PC-9 (cell line): ENCODE data around the gene MYCN. TPM values are rescaled to one million over a fixed set of nuclear protein-coding genes. Genes with fewer than 3 reads are reported as not detected.

Experiments
- BruUV-seq: library from RNA; stranded (reverse); fragments of 400-500 nt; replicated peaks from 2 replicates; lab custom pipeline; 2021; lab: Mats Ljungman, UMichigan
- CTCF ChIA-PET: fragments of 300-600 bp; sonication (Branson Sonifier 250); formaldehyde crosslinking; loops from one replicate; lab custom pipeline; 2022; ENCODE audit warnings: antibody characterized with exemption; lab: Charles Lee
- POLR2A ChIA-PET: fragments of 300-600 bp; sonication (Branson Sonifier 250); formaldehyde crosslinking; loops from one replicate; lab custom pipeline; 2022; ENCODE audit warnings: antibody characterized with exemption; ENCODE audit not compliant: unreplicated experiment; lab: Charles Lee
- DNase-seq, 2 experiments: peaks; one replicate each; pipeline versions ENCODE4 v3.0.0 to v3.0.0-alpha.2; 2015 to 2022; ENCODE audit warnings: mixed read lengths in 1 of 2
- H2AFZ ChIP-seq: fragments of 200-600 bp; sonication (generic); 2 replicates; pipeline ENCODE4 v1.8.1; 2017; ENCODE audit warnings: antibody characterized with exemption
- H3F3A ChIP-seq: fragments of 200-600 bp; sonication (generic); 2 replicates; pipeline ENCODE4 v1.8.1; 2017; ENCODE audit warnings: antibody characterized with exemption, mild to moderate bottlenecking, low read depth; ENCODE audit not compliant: insufficient read depth
- H3K27ac ChIP-seq: fragments of 200-600 bp; sonication (generic); 2 replicates; pipeline ENCODE4 v1.6.1; 2016; ENCODE audit warnings: mixed run types
- H3K27me3 ChIP-seq: fragments of 200-600 bp; sonication (generic); 2 replicates; pipeline ENCODE4 v1.6.1; 2016; ENCODE audit warnings: low read depth, mixed run types; ENCODE audit not compliant: insufficient read depth
- H3K36me3 ChIP-seq: fragments of 200-600 bp; sonication (generic); 2 replicates; pipeline ENCODE4 v1.6.1; 2016; ENCODE audit warnings: low read depth, mixed run types
- H3K4me1 ChIP-seq: fragments of 200-600 bp; sonication (generic); replicated peaks from 2 replicates; pipeline ENCODE4 v1.6.1; 2016; ENCODE audit warnings: mixed run types; ENCODE audit not compliant: insufficient read depth
- H3K4me2 ChIP-seq: fragments of 200-600 bp; sonication (generic); 2 replicates; pipeline ENCODE4 v1.6.1; 2017; ENCODE audit warnings: mixed run types
- H3K4me3 ChIP-seq: fragments of 200-600 bp; sonication (generic); 2 replicates; pipeline ENCODE4 v1.6.1; 2016; ENCODE audit warnings: mixed run types
- H3K79me2 ChIP-seq: fragments of 200-600 bp; sonication (generic); 2 replicates; pipeline ENCODE4 v1.6.1; 2017; ENCODE audit warnings: low read depth, mixed run types
- H3K9me2 ChIP-seq: fragments of 200-600 bp; sonication (generic); 2 replicates; pipeline ENCODE4 v1.8.1; 2017; ENCODE audit warnings: mild to moderate bottlenecking; ENCODE audit not compliant: insufficient read depth
- H3K9me3 ChIP-seq: fragments of 200-600 bp; sonication (generic); 2 replicates; pipeline ENCODE4 v1.8.1; 2016; ENCODE audit warnings: low read depth; ENCODE audit not compliant: insufficient read depth
- H4K20me1 ChIP-seq: fragments of 200-600 bp; sonication (generic); 2 replicates; pipeline ENCODE4 v1.8.1; 2017; ENCODE audit not compliant: insufficient read depth
- EZH2 ChIP-seq: fragments of 200-600 bp; sonication (generic); IDR thresholded peaks from 2 replicates; pipeline ENCODE4 v1.8.0; 2017; ENCODE audit warnings: antibody characterized with exemption, low read depth
- intact Hi-C: fragments of 100-400 bp; cut with micrococcal nuclease; formaldehyde crosslinking; loops from one replicate; pipeline ENCODE4 v1.10.0; 2022; ENCODE audit not compliant: unreplicated experiment
- total RNA-seq: library from RNA; stranded (reverse); gene quantifications from 2 replicates; pipeline ENCODE4 v1.2.3, GENCODE V29; 2021
- TF ChIP-seq, protein P1 (sequence below): fragments of 200-600 bp; sonication (generic); conservative IDR thresholded peaks from 2 replicates; pipeline ENCODE4 v1.6.1; 2017; ENCODE audit warnings: mixed run types, antibody characterized with exemption, mild to moderate bottlenecking, moderate library complexity

The MYCN gene
- total RNA-seq, 1 experiment from 2014 or later: not detected

DNA sequence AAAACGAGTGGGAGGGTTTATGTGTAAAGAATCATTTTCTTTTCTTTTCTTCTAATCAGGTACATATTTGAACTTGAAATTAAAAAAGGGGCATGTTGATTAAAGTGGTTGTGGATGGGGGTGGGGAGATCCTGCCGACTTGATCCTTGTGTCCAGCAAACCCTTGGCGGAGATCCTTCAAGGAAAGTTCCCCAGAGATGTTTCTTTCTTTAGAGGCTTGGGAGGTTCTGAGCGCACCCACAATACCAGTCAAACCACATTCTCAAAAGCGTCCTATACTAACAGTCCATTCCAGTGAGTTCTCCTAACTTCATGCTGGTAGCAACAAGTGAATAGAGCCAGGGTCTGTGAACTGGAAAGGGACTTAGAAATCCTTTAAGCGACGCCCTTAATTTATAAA, 49.2 kb downstream of the MYCN start:
- H3K27ac ChIP-seq: no peak overlapping the region
- no peaks in the 10 kb centered on the region for H4K20me1 ChIP-seq
- DNase-seq: no peak
- no peak overlapping the region for H3K4me2 ChIP-seq
- no peak overlapping the region for H2AFZ ChIP-seq
- intact Hi-C loops: no loop called here
- H3K27me3 ChIP-seq: peaks cover 90% of the 10 kb centered on the region
- H3K36me3 ChIP-seq: no peaks in the 10 kb centered on the region
- H3K4me1 ChIP-seq: no peaks in the 10 kb centered on the region
- H3K4me3 ChIP-seq: no peak overlapping the region
- ChIA-PET POLR2A (no interaction called here), CTCF (no interaction called here)
- no peaks in the 10 kb centered on the region for H3K79me2 ChIP-seq
- no peak for TF ChIP-seq EZH2
- TF ChIP-seq, protein P1, sequence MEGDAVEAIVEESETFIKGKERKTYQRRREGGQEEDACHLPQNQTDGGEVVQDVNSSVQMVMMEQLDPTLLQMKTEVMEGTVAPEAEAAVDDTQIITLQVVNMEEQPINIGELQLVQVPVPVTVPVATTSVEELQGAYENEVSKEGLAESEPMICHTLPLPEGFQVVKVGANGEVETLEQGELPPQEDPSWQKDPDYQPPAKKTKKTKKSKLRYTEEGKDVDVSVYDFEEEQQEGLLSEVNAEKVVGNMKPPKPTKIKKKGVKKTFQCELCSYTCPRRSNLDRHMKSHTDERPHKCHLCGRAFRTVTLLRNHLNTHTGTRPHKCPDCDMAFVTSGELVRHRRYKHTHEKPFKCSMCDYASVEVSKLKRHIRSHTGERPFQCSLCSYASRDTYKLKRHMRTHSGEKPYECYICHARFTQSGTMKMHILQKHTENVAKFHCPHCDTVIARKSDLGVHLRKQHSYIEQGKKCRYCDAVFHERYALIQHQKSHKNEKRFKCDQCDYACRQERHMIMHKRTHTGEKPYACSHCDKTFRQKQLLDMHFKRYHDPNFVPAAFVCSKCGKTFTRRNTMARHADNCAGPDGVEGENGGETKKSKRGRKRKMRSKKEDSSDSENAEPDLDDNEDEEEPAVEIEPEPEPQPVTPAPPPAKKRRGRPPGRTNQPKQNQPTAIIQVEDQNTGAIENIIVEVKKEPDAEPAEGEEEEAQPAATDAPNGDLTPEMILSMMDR: no peak
- no peaks in the 10 kb centered on the region for H3F3A ChIP-seq
- no peaks in the 10 kb centered on the region for H3K9me3 ChIP-seq
- H3K9me2 ChIP-seq: no peaks in the 10 kb centered on the region
- no TSS peak for BruUV-seq

DNA sequence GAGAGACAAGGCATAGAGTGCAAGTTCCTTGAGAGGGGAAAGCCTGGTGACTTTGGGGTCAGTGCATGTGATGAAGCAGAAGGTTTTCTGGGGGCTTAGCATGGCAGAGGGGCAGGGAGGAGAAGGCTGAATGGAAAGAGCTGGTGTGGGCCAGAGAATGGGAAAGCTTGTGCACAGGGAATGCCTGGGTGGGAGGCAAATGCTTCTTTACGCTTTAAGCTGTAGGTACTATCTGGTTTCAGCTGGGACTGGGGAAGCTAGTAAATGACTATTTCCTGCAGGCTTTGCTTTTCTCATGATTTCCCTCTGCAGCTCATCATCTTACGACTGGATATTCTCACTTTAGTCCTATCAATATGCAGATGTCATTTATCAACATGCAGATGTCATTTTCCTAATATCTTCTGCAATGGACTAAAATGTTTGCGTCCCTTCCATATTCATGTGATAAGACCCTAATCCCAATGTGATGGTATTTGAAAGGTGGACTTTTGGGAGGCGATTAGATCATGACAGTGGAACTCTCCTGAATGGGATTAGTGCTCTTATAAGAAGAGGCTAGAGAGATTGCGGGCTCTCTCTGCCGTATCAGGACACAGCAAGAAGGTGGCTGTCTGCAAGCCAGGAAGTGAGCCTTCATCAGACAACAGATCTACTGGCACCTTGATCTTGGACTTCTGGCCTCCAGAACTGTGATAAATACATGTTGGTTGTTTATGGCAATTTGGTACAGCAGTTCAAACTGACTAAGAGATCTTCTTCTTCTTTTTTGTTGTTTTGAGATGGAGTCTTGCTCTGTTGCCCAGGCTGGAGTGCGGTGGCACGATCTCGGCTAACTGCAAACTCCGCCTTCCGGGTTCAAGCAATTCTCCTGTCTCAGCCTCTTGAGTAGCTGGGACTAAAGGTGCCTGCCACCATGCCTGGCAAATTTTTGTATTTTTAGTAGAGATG, 50.1 kb downstream of the MYCN start:
- ChIA-PET POLR2A (no interaction called here), CTCF (no interaction called here)
- no peak overlapping the region for H2AFZ ChIP-seq

DNA sequence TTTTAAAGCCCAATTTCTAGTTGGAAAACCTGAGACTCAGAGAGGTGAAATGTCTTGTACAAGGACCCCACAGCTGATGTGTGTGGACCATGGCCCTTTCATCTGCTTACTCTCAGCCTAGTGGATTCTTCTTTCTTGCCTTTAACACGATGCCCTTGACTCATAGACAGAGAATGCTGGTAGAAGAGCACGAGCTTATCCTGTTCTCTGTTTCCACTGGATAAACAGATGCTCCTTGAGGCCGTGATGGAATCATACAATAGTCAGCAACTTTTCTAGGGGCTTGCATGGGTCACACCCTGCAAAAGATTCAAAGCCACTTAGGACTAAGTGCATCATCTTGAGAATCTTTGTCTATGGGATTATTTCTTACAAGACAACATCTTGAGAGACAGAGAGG, 50.9 kb downstream of the MYCN start:
- Histone ChIP-seq H3K27ac (no peak overlapping the region), H3K9me2 (no peaks in the 10 kb centered on the region), H3K4me1 (no peaks in the 10 kb centered on the region), H2AFZ (no peak overlapping the region), H3K9me3 (no peaks in the 10 kb centered on the region), H3K4me3 (no peak overlapping the region), H4K20me1 (no peaks in the 10 kb centered on the region), H3K36me3 (no peaks in the 10 kb centered on the region), H3F3A (no peaks in the 10 kb centered on the region), H3K79me2 (no peaks in the 10 kb centered on the region), H3K27me3 (peaks cover 88% of the 10 kb centered on the region), H3K4me2 (no peak overlapping the region)
- POLR2A ChIA-PET: no interaction called here
- TF ChIP-seq EZH2: no peak
- DNase-seq: no peak
- CTCF ChIA-PET: no interaction called here
- intact Hi-C loops: no loop called here
- no TSS peak for BruUV-seq

More for the DNA sequence above, 50.1 kb downstream of the MYCN start:
- Histone ChIP-seq H3K4me1 (no peaks in the 10 kb centered on the region), H3F3A (no peaks in the 10 kb centered on the region), H3K4me3 (no peak overlapping the region), H3K27me3 (peaks cover 90% of the 10 kb centered on the region), H3K9me3 (no peaks in the 10 kb centered on the region), H3K27ac (no peak overlapping the region), H4K20me1 (no peaks in the 10 kb centered on the region), H3K4me2 (no peak overlapping the region), H3K9me2 (no peaks in the 10 kb centered on the region), H3K79me2 (no peaks in the 10 kb centered on the region), H3K36me3 (no peaks in the 10 kb centered on the region)
- DNase-seq: no peak
- intact Hi-C loops: no loop called here
- no TSS peak for BruUV-seq
- no peak for TF ChIP-seq EZH2
- TF ChIP-seq, protein P1: no peak
